HAP-1 (cell line): ENCODE data around the gene ARL6IP6.

Experiments
- DNase-seq, 2 experiments: peaks; one replicate each; pipeline ENCODE4 v3.0.0-alpha.2; 2016 to 2020; ENCODE audit warnings: low spot score in 2 of 2
- H3K27me3 ChIP-seq: fragments of 250-450 bp; sonication (Bioruptor Pico); 2 replicates; pipeline ENCODE4 v1.5.1; 2020; ENCODE audit warnings: low read depth, mild to moderate bottlenecking, moderate library complexity
- H3K36me3 ChIP-seq: fragments of 250-450 bp; sonication (Bioruptor Pico); replicated peaks from 2 replicates; pipeline ENCODE4 v1.5.1; 2020; ENCODE audit warnings: mild to moderate bottlenecking
- H3K4me1 ChIP-seq: fragments of 250-450 bp; sonication (Bioruptor Pico); 2 replicates; pipeline ENCODE4 v1.5.1; 2020; ENCODE audit warnings: mild to moderate bottlenecking
- H3K4me3 ChIP-seq: fragments of 250-450 bp; sonication (Bioruptor Pico); 2 replicates; pipeline ENCODE4 v1.5.1; 2020; ENCODE audit warnings: mild to moderate bottlenecking, moderate library complexity
- H3K9me3 ChIP-seq: fragments of 250-450 bp; sonication (Bioruptor Pico); 2 replicates; pipeline ENCODE4 v1.5.1; 2020; ENCODE audit warnings: mild to moderate bottlenecking, moderate library complexity
- in situ Hi-C: fragments of 300-500 bp; cut with MboI; formaldehyde crosslinking; loops from 3 replicates; pipeline ENCODE4 v1.14.3; 2020; ENCODE audit warnings: low sequenced_read_pairs, inconsistent platforms, mixed read lengths

The ARL6IP6 gene

GRCh38 chr2:152791979-152792378 is 73.6 kb downstream of the ARL6IP6 start:
- Histone ChIP-seq H3K36me3 (no peaks in the 10 kb centered on the region), H3K4me3 (no peak overlapping the region), H3K27me3 (no peaks in the 10 kb centered on the region), H3K9me3 (no peaks in the 10 kb centered on the region), H3K4me1 (no peaks in the 10 kb centered on the region)
- in situ Hi-C loops: no loop called here
- no peak for DNase-seq

GRCh38 chr2:152792974-152793373 is 74.6 kb downstream of the ARL6IP6 start:
- Histone ChIP-seq H3K9me3 (no peaks in the 10 kb centered on the region), H3K36me3 (no peaks in the 10 kb centered on the region), H3K4me3 (no peak overlapping the region), H3K27me3 (no peaks in the 10 kb centered on the region), H3K4me1 (no peaks in the 10 kb centered on the region)
- no peak for DNase-seq
- in situ Hi-C loops: no loop called here

GRCh38 chr2:152796941-152797340 is 78.5 kb downstream of the ARL6IP6 start:
- Histone ChIP-seq H3K36me3 (no peaks in the 10 kb centered on the region), H3K4me3 (no peak overlapping the region), H3K9me3 (no peaks in the 10 kb centered on the region), H3K4me1 (peaks cover 8% of the 10 kb centered on the region), H3K27me3 (no peaks in the 10 kb centered on the region)
- in situ Hi-C loops: no loop called here
- DNase-seq: no peak

GRCh38 chr2:152804687-152805408 is 86.4 kb downstream of the ARL6IP6 start:
- in situ Hi-C loops: no loop called here
- DNase-seq: no peak
- no peaks in the 10 kb centered on the region for H3K9me3 ChIP-seq
- no peaks in the 10 kb centered on the region for H3K36me3 ChIP-seq
- H3K4me3 ChIP-seq: no peak overlapping the region
- no peaks in the 10 kb centered on the region for H3K27me3 ChIP-seq
- H3K4me1 ChIP-seq: peaks cover 8% of the 10 kb centered on the region

- H3K4me1 ChIP-seq: no peaks in the 10 kb centered on the region
- no peaks in the 10 kb centered on the region; the same call in 1 of the 2 replicates for H3K27me3 ChIP-seq
- DNase-seq: no peak
- no peaks in the 10 kb centered on the region for H3K36me3 ChIP-seq
- peaks cover 2% of the 10 kb centered on the region for H3K9me3 ChIP-seq
- in situ Hi-C loops: no loop called here
- no peak overlapping the region for H3K4me3 ChIP-seq
Observed at GRCh38 chr2:152811916-152812315, 93.5 kb downstream of the ARL6IP6 start.
